ENCODE measurements around the gene TMPRSS9. TPM values are rescaled to one million over a fixed set of nuclear protein-coding genes. Genes with fewer than 3 reads are reported as not detected.

TMPRSS9 gene
- total and polyA plus RNA-seq, 8 donors: 0.09 to 0.84 (median 0.58) TPM

DNA sequence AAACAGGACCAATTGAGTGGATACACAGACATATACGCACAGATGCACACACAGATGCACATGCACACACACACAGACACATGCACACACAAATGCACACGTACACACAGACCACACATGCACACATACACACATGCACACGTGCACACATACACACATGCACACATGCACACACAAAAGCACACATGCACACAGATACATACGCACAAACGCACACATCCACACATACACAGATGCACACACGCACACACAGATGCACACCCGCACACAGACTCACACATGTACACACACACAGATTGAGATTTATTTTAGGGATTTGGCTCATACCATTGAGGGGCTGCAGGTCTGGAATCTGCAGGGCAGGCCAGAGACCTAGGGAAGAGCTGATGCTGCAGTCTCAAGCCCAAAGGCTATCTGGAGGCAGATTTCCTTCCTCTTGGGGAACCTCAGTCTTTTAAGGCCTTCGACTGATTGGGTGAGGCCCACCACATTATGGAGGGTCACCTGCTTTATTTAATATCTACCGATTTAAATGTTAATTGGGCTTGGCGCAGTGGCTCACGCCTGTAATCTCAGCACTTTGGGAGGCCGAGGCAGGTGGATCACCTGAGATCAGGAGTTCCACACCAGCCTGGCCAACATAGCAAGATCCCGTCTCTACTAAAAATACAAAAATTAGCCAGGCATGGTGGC lies 22.6 kb downstream of the TMPRSS9 start:
- Histone ChIP-seq H3K4me1 (no peaks in the 10 kb centered on the region), H3K9me3 (no peaks in the 10 kb centered on the region), H3K4me3 (no peak overlapping the region), H3K27ac (no peak overlapping the region), H3K36me3 (no peaks in the 10 kb centered on the region), H3K27me3 (no peaks in the 10 kb centered on the region)
- no peak for ATAC-seq
- no peak for DNase-seq
- intact Hi-C loops (cut with DNase I): no loop called here
- 83 to 84% methylated on average over 13 of the region's 13 CpGs for WGBS, 2 donors
- no peak for FAIRE-seq
- TF ChIP-seq, protein P1, sequence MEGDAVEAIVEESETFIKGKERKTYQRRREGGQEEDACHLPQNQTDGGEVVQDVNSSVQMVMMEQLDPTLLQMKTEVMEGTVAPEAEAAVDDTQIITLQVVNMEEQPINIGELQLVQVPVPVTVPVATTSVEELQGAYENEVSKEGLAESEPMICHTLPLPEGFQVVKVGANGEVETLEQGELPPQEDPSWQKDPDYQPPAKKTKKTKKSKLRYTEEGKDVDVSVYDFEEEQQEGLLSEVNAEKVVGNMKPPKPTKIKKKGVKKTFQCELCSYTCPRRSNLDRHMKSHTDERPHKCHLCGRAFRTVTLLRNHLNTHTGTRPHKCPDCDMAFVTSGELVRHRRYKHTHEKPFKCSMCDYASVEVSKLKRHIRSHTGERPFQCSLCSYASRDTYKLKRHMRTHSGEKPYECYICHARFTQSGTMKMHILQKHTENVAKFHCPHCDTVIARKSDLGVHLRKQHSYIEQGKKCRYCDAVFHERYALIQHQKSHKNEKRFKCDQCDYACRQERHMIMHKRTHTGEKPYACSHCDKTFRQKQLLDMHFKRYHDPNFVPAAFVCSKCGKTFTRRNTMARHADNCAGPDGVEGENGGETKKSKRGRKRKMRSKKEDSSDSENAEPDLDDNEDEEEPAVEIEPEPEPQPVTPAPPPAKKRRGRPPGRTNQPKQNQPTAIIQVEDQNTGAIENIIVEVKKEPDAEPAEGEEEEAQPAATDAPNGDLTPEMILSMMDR (IDR thresholded peaks at IDR 0.05): no peak

DNA sequence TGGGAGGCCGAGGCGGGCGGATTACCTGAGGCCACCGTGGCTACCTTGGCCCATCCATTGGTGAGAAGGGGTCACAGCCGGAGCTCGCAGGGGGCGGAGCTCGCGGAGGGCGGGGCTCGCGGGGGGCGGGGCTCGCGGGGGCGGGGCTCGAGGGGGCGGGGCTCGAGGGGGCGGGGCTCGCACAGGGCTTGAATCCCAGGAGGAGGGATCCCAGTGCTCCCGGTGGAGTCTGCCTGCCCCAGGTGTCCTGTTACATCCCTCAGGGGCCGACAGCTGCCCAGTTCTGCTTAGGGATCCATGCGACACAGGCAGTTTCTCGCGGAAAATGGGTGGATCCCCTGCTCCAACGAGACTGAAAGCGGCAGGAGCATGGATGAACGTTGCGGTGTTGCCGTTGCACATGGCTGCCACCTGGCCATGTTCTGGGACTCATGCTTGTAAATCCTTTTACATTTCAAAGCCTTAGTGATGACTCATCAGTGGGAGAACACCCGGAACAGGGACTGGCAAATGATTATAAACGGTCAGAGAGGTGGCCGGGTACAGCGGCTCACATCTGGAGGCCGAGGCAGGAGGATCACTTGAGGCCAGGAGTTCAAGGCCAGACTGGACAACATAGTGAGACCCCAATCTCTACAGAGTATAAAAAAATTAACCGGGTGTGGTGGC lies 25.1 kb downstream of the TMPRSS9 start:
- no peaks in the 10 kb centered on the region for H3K27me3 ChIP-seq
- H3K4me3 ChIP-seq: peak overlapping the region in 1 of 4 donors; percentile 17
- no peak overlapping the region for H3K27ac ChIP-seq
- FAIRE-seq (no peak), DNase-seq (peak in 5 of 6 donors; percentile 23 to 67 (median 52)), ATAC-seq (peak; percentile 74 to 81 (median 78))
- no peaks in the 10 kb centered on the region for H3K9me3 ChIP-seq
- H3K4me1 ChIP-seq: no peaks in the 10 kb centered on the region
- TF ChIP-seq, protein P1 (IDR thresholded peaks at IDR 0.05): no peak
- WGBS, 2 donors: 23 to 25% methylated on average over 25 to 37 of the region's 37 CpGs
- intact Hi-C loops (cut with DNase I): loop anchor here in 1 of 3 donors (5.0 kb wide), 1 partner anchor 108 kb away; no protein-coding TSS in a partner anchor
- H3K36me3 ChIP-seq: no peaks in the 10 kb centered on the region

DNA sequence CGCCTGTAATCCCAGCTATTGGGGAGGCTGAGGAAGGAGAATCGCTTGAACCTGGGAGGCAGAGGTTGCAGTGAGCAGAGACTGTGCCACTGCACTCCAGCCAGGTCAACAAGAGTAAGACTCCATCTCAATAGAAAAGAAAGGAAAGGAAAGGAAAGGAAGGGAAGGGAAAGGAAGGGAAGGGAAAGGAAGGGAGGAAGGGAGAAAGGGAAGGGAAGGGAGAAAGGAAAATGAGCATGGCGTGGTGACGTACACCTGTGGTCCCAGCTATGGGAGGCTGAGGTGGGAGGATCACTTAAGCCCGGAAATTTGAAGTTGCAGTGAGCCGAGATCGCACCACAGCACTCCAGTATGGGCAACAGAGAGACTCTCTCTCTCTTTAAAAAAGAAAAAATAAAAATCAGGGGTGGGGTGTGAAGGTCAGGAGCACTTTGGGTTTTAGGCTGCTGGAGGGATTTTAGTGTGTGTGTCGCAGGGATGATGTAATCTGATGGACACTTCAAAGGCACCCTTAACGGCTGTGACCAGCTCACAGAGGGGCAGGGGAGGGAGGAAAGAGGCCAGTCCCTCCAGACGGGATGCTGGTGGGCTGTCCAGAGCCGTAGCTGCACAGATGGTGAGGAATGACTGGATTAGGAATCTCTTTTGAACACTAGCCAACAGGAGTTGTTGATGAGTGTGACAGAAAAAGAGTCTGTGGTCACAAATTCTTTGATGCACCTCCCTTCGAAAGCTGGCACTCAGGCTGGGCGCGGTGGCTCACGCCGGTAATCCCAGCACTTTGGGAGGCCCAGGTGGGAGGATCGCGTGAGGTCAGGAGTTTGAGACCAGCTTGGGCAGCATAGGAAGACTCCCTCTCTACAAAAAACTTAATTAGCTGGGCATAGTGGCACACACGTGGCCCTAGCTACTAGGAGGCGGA lies 27.6 kb downstream of the TMPRSS9 start:
- DNase-seq (no peak), FAIRE-seq (no peak), ATAC-seq (no peak)
- no peaks in the 10 kb centered on the region for H3K36me3 ChIP-seq
- TF ChIP-seq, protein P1 (IDR thresholded peaks at IDR 0.05): no peak
- WGBS, 2 donors: 70 to 72% methylated on average over 20 of the region's 20 CpGs
- no peaks in the 10 kb centered on the region for H3K9me3 ChIP-seq
- no peaks in the 10 kb centered on the region for H3K27me3 ChIP-seq
- no peak overlapping the region for H3K27ac ChIP-seq
- H3K4me1 ChIP-seq: no peaks in the 10 kb centered on the region
- intact Hi-C loops (cut with DNase I): loop anchor here in 1 of 3 donors (5.0 kb wide), 1 partner anchor 110 kb away; no protein-coding TSS in a partner anchor
- H3K4me3 ChIP-seq: no peak overlapping the region

DNA sequence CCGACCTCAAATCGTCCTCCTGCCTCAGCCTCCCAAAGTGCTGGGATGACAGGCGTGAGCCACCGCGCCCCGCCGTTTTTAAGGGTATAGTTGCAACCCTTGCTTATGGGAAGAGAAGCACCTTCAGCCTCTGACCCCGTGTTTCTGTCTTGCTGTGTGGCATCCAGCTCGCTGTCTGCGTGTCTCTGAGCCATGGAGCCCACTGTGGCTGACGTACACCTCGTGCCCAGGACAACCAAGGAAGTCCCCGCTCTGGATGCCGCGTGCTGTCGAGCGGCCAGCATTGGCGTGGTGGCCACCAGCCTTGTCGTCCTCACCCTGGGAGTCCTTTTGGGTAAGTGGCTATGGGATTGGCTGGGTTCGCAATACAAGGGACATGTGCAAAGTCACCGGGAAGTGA lies 29.5 kb downstream of the TMPRSS9 start:
- WGBS, 2 donors: 67 to 77% methylated on average over 21 of the region's 21 CpGs
- H3K36me3 ChIP-seq: no peaks in the 10 kb centered on the region
- ATAC-seq: no peak
- no peaks in the 10 kb centered on the region for H3K4me1 ChIP-seq
- no peak for DNase-seq
- TF ChIP-seq, protein P1 (IDR thresholded peaks at IDR 0.05): no peak
- intact Hi-C loops (cut with DNase I): loop anchor here in 1 of 3 donors (5.0 kb wide), 1 partner anchor 112 kb away; no protein-coding TSS in a partner anchor
- no peak overlapping the region for H3K27ac ChIP-seq
- H3K9me3 ChIP-seq: no peaks in the 10 kb centered on the region
- no peak for FAIRE-seq
- H3K27me3 ChIP-seq: no peaks in the 10 kb centered on the region
- H3K4me3 ChIP-seq: no peak overlapping the region

Data from pancreas (tissue), 10 donors.